ENCODE data around the gene DSC2. TPM values are rescaled to one million over a fixed set of nuclear protein-coding genes. Genes with fewer than 3 reads are reported as not detected.

Gene DSC2
- total and polyA plus RNA-seq, 12 donors = 5.1 to 31.4 (median 26.0) TPM

DNA sequence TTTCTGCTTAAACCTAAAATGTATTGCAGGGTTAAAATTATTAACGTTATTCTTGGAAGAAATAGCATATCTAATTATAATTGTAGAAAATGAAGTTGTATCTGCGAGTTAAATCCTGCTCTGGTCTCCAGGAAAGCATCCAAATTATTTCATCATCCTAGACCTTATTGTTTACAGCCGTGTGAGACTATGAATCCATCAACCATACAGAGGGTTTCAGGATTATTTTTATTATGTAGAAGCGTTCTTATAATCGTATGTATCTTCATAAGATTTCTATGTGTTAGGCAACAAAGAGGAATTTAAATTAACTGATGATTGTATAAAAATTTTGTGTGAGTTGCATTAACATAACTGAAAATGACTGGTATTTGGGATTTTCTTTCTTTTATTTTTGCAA lies 45.2 kb downstream of the DSC2 start:
- peaks cover 0 to 26% (median 0%) of the 10 kb centered on the region in 7 donors for H3K27me3 ChIP-seq
- peaks cover 0 to 4% (median 0%) of the 10 kb centered on the region in 11 donors for H3K9me3 ChIP-seq
- DNase-seq (no peak), ATAC-seq (no peak)
- intact Hi-C loops (cut with DNase I) = no loop called here
- H3K27ac ChIP-seq = no peak overlapping the region
- no peak for TF ChIP-seq CTCF (IDR thresholded peaks at IDR 0.05)
- no peaks in the 10 kb centered on the region for H3K4me1 ChIP-seq
- 42 to 48% methylated on average over 5 of the region's 5 CpGs for WGBS, 2 donors
- H3K36me3 ChIP-seq = no peaks in the 10 kb centered on the region
- H3K4me3 ChIP-seq = no peak overlapping the region

DNA sequence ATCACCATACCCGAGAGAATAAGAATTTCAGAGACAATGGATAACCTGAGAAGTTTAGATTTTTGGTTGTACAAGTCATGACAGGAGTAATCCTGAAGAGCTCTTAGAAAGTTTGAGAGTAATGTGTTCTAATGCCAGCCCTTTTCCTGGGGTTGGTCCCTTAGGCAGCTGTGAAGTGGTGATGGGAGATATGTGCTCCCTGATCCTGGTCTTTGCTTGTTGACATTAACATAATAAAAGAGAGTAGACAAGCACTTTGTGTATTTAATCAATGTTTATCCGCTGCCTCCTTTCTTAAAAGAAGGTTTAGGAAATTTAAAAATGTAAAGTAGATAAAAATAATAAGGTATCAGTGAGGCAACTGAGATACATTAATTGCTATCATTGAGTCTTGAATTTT lies 45.9 kb downstream of the DSC2 start:
- no peak for ATAC-seq
- Histone ChIP-seq H3K27me3 (peaks cover 0 to 26% (median 0%) of the 10 kb centered on the region in 7 donors), H3K27ac (no peak overlapping the region), H3K36me3 (no peaks in the 10 kb centered on the region), H3K4me1 (no peaks in the 10 kb centered on the region), H3K4me3 (no peak overlapping the region), H3K9me3 (peaks cover 0 to 4% (median 0%) of the 10 kb centered on the region in 11 donors)
- DNase-seq = no peak
- no peak for TF ChIP-seq CTCF (IDR thresholded peaks at IDR 0.05)
- intact Hi-C loops (cut with DNase I) = no loop called here
- 80 to 84% methylated on average over 2 of the region's 2 CpGs for WGBS, 2 donors

DNA sequence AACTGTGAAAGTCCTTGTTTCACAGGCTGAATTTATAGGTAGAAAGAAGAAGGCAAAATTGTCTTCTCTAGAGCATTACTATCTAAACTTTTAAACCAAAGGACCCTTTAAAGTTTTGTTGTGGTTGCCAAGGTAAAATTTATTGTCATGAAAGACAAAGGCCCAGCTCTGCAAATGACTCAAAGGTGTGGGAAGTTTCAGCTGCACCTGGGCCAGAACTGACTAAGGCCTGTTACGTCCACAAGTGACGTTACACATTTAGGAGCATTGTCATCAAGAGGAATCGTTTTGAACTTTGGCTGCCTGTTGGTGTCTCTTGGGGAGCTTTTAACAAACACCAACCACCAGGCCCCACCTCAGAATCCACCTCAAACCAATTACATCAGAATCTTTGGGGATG lies 51.6 kb downstream of the DSC2 start:
- H3K27ac ChIP-seq = no peak overlapping the region
- TF ChIP-seq CTCF (IDR thresholded peaks at IDR 0.05) = no peak
- ATAC-seq (no peak), DNase-seq (no peak)
- WGBS, 2 donors = 83 to 85% methylated on average over 3 of the region's 3 CpGs
- H3K9me3 ChIP-seq = peaks cover 0 to 4% (median 0%) of the 10 kb centered on the region in 11 donors
- no peak overlapping the region for H3K4me3 ChIP-seq
- no peaks in the 10 kb centered on the region for H3K4me1 ChIP-seq
- H3K36me3 ChIP-seq = no peaks in the 10 kb centered on the region
- peaks cover 0 to 19% (median 3%) of the 10 kb centered on the region in 7 donors for H3K27me3 ChIP-seq
- intact Hi-C loops (cut with DNase I) = no loop called here

DNA sequence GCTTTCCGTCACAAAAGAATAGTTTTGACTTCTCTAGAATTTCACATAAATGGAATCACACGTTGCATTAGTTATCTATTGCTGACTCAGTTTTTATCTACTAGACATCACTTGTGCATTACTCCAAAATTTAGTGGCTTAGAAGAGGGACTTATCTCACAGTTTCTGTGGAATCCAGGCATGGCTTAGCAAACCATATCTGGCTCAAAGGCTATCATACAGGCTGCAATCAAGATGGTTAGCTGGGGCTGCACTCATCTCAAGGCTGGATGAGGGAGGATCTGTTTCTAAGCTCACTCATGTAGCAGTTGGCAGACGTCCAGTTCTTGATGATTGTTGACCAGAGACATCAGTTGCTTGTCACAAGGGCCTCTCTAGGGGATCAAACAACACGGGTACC lies 53.0 kb downstream of the DSC2 start:
- no peaks in the 10 kb centered on the region for H3K4me1 ChIP-seq
- H3K27me3 ChIP-seq = peaks cover 0 to 18% (median 9%) of the 10 kb centered on the region in 7 donors
- no peaks in the 10 kb centered on the region for H3K36me3 ChIP-seq
- ATAC-seq (no peak), DNase-seq (no peak)
- H3K27ac ChIP-seq = no peak overlapping the region
- peaks cover 0 to 4% (median 0%) of the 10 kb centered on the region in 11 donors for H3K9me3 ChIP-seq
- no peak for TF ChIP-seq CTCF (IDR thresholded peaks at IDR 0.05)
- intact Hi-C loops (cut with DNase I) = no loop called here
- WGBS, 2 donors = 39% methylated on average over 4 of the region's 4 CpGs
- H3K4me3 ChIP-seq = no peak overlapping the region
